Osteocyte (in vitro differentiated cells): ENCODE data around the gene FAM200C. TPM values are rescaled to one million over a fixed set of nuclear protein-coding genes. Genes with fewer than 3 reads are reported as not detected.

Experiments used
- DNase-seq: peaks from one replicate; pipeline ENCODE4 v3.0.0; 2021; ENCODE audit warnings: mixed read lengths; ENCODE audit not compliant: unreplicated experiment; ENCODE audit errors: extremely low spot score
- H3K27ac Mint-ChIP-seq: one replicate; pipeline ENCODE4 v1.8.0; 2021; ENCODE audit warnings: mild to moderate bottlenecking, mixed read lengths; ENCODE audit not compliant: unreplicated experiment
- H3K27me3 Mint-ChIP-seq: one replicate; pipeline ENCODE4 v1.8.0; 2021; ENCODE audit warnings: mixed read lengths; ENCODE audit not compliant: unreplicated experiment
- H3K36me3 Mint-ChIP-seq: one replicate; pipeline ENCODE4 v1.8.0; 2021; ENCODE audit warnings: mixed read lengths; ENCODE audit not compliant: unreplicated experiment
- H3K4me1 Mint-ChIP-seq: one replicate; pipeline ENCODE4 v1.8.0; 2021; ENCODE audit warnings: mixed read lengths; ENCODE audit not compliant: unreplicated experiment
- H3K4me3 Mint-ChIP-seq: one replicate; pipeline ENCODE4 v1.8.0; 2021; ENCODE audit warnings: mild to moderate bottlenecking, moderate library complexity, mixed read lengths; ENCODE audit not compliant: unreplicated experiment
- H3K9me3 Mint-ChIP-seq: one replicate; pipeline ENCODE4 v1.8.0; 2021; ENCODE audit warnings: mixed read lengths; ENCODE audit not compliant: unreplicated experiment
- total RNA-seq: library from RNA; stranded (reverse); gene quantifications from 2 replicates; pipeline ENCODE4 v1.2.1, GENCODE V29; 2021
- TF ChIP-seq, protein P1 (sequence below): fragments of 200-600 bp; sonication (generic); IDR thresholded peaks from 2 replicates; pipeline ENCODE4 v1.5.0; 2021; ENCODE audit warnings: antibody characterized with exemption, mild to moderate bottlenecking, moderate library complexity

Gene FAM200C
- total RNA-seq, 1 donor from 2014 or later, result 4.3 TPM

DNA sequence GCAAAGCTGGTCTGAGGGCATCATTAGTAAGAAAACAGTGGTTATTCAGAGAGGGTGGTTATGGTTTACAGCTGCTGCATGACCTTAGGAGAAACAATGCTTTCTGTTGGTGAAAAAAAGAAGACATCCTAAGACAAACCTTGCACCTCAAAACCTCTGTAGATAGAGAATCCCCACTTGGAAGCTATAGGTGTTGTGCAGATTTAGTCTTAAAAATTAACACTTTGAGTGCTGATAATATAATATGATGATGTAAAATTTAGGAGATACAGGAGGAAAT lies 20.4 kb upstream of the FAM200C start:
- Mint-ChIP-seq H3K4me3 (peak overlapping the region; percentile 95), H3K27me3 (no peaks in the 10 kb centered on the region), H3K9me3 (no peaks in the 10 kb centered on the region), H3K36me3 (no peaks in the 10 kb centered on the region), H3K4me1 (peaks cover 62% of the 10 kb centered on the region), H3K27ac (peak overlapping the region; percentile 97)
- DNase-seq, result no peak
- TF ChIP-seq, protein P1, sequence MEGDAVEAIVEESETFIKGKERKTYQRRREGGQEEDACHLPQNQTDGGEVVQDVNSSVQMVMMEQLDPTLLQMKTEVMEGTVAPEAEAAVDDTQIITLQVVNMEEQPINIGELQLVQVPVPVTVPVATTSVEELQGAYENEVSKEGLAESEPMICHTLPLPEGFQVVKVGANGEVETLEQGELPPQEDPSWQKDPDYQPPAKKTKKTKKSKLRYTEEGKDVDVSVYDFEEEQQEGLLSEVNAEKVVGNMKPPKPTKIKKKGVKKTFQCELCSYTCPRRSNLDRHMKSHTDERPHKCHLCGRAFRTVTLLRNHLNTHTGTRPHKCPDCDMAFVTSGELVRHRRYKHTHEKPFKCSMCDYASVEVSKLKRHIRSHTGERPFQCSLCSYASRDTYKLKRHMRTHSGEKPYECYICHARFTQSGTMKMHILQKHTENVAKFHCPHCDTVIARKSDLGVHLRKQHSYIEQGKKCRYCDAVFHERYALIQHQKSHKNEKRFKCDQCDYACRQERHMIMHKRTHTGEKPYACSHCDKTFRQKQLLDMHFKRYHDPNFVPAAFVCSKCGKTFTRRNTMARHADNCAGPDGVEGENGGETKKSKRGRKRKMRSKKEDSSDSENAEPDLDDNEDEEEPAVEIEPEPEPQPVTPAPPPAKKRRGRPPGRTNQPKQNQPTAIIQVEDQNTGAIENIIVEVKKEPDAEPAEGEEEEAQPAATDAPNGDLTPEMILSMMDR, result no peak

DNA sequence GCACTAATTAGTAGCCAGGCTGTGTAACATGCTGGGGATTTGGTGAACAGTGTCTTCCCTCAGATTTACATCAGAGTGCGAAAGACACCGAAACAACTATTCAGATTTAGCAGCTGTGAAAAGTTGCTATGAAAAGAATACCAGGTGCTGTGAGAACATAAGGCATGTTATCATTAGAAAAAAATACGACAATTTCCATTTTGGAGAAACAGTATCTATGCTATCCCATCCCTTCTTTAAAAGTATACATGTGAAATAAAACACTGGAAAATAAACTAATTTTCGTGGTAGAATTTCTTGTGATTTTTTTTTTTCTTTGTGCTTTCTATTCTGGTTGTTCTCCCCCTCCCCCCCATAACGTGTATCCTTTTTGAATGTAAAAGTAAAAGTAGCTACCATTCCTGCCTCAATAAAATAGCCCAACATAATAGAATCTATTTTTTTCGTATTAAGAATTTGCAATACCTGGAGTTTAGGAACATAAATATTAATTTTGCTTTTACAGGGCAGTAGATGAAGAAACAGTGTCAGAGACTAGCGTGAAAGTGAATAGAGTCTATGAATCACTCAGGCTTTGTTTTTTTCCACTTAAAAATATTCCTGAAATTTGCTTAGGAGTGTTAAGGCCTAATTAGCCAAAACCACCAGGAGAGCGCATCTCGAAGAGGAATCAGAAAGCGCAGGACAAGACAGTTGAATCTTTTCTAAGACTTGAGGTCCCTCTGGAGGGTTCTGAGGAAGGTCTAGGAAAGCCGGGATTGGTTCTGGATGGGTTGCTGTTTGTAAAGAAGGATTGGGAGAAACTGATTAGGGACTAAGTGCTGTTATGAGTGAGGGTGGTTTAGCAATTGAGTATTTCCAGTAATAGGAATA lies 19.8 kb upstream of the FAM200C start:
- Mint-ChIP-seq H3K4me3 (peak overlapping the region; percentile 95), H3K27ac (peak overlapping the region; percentile 97), H3K27me3 (no peaks in the 10 kb centered on the region), H3K9me3 (no peaks in the 10 kb centered on the region), H3K4me1 (peaks cover 56% of the 10 kb centered on the region), H3K36me3 (peaks cover 4% of the 10 kb centered on the region)
- TF ChIP-seq, protein P1, result no peak
- no peak for DNase-seq

GRCh38 chr5:160418561-160419457 lies 19.0 kb upstream of the FAM200C start, which contains the start of gene SLU7:
SLU7 (minus strand) TSS chr5:160419081; CDS start chr5:160415294, 3,787 bp downstream.
- DNase-seq, result peak; percentile 98
- H3K9me3 Mint-ChIP-seq, result no peaks in the 10 kb centered on the region
- peak within 1 kb of the TSS; percentile 95 for H3K4me3 Mint-ChIP-seq
- peaks cover 49% of the 10 kb centered on the region for H3K4me1 Mint-ChIP-seq
- TF ChIP-seq, protein P1, result no peak
- no peaks in the 10 kb centered on the region for H3K27me3 Mint-ChIP-seq
- H3K36me3 Mint-ChIP-seq, result peaks cover 7% of the 10 kb centered on the region
- peak within 1 kb of the TSS; percentile 97 for H3K27ac Mint-ChIP-seq

GRCh38 chr5:160398806-160399205 lies 1.0 kb downstream of the FAM200C start:
- peak overlapping the region; percentile 95 for H3K27ac Mint-ChIP-seq
- H3K4me3 Mint-ChIP-seq, result peak overlapping the region; percentile 91
- DNase-seq, result no peak
- peaks cover 22% of the 10 kb centered on the region for H3K4me1 Mint-ChIP-seq
- no peaks in the 10 kb centered on the region for H3K9me3 Mint-ChIP-seq
- TF ChIP-seq, protein P1, result no peak
- H3K36me3 Mint-ChIP-seq, result peaks cover 14% of the 10 kb centered on the region
- no peaks in the 10 kb centered on the region for H3K27me3 Mint-ChIP-seq

DNA sequence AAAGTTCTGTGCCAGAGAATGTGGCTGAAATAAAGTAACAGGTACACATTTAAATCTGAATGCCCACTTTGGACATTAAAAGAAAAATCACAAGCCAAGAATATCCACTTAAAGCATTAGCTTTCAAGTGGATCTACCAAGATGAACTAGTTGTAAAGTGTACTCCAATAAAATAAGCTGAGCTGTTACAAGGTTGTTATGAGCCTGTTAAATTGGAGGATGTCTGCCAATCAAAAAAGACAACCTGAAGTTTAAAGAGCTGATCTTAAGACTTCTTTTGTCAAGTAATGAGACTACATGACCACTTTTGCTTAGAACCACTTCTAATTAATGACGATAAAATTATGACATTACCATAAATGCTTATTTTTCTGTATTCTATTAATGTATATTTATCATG lies 2.4 kb downstream of the FAM200C start:
- TF ChIP-seq, protein P1, result no peak
- DNase-seq, result no peak
- Mint-ChIP-seq H3K4me3 (no peak overlapping the region), H3K4me1 (peaks cover 22% of the 10 kb centered on the region), H3K27me3 (no peaks in the 10 kb centered on the region), H3K9me3 (no peaks in the 10 kb centered on the region), H3K27ac (no peak overlapping the region), H3K36me3 (peaks cover 9% of the 10 kb centered on the region)
